K562 (cell line): ENCODE data around the gene ROM1.

Experiments used
- HMG20A ChIP-seq: fragments of 450-650 bp; formaldehyde crosslinking; conservative IDR thresholded peaks from 2 replicates; pipeline ENCODE4 v1.4.0; 2020; ENCODE audit warnings: mild to moderate bottlenecking, mixed read lengths
- POLR2AphosphoS5 ChIP-seq: IDR thresholded peaks from 2 replicates; pipeline ENCODE4 v1.6.1; 2011; ENCODE audit warnings: mild to moderate bottlenecking, low read depth, low read length, moderate library complexity; ENCODE audit not compliant: control insufficient read depth, insufficient read depth
- TF ChIP-seq, protein P1 (sequence below), 3 experiments: IDR thresholded peaks in 2 of 3; conservative IDR thresholded peaks in 1 of 3; 2 replicates each; pipeline ENCODE4 v1.5.1; 2011 to 2012; ENCODE audit warnings: low read length in 3 of 3, mild to moderate bottlenecking in 3 of 3, control low read depth in 2 of 3, improper control_type of control experiment in 1 of 3, inconsistent platforms in 1 of 3, low read depth in 1 of 3, mixed read lengths in 1 of 3, moderate library complexity in 1 of 3; ENCODE audit not compliant: insufficient read depth in 2 of 3

DNA sequence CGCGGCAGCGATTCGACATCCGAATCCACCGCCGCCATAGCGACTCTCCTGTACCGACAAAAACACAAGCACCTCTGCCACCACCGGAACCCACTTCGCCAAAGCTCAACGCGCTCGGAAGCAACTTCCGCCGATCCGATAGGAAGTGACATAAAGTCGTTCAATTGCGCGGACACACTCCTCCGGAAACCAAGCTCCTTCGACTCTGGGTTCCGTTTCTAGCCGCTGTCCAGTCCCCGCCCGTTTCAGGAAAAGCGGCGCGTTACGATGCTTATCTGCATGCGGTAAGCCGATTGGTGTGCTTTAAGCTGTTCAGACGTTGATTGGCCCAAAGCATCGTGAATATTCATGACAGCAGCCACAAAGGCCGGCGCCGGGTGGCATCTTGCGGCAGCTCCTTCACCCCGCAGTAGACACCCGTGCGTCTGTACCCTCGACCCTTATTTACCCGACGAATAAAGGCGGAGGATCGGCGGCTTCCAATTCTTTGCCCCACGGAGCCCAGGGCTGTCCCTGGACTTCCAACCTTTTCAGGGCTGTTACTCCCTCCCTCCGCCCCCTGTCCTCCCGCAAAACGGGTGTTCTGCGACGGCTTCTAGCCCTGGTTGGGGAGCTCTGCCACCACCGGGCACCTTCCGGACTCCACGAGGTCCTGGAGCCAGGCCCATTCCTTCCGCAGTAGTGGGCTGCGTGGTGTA lies 21.5 kb upstream of the ROM1 start, which contains the start of gene TUT1:
- no peak for TF ChIP-seq HMG20A (CRISPR knock-in tag)
- TF ChIP-seq, protein P1, sequence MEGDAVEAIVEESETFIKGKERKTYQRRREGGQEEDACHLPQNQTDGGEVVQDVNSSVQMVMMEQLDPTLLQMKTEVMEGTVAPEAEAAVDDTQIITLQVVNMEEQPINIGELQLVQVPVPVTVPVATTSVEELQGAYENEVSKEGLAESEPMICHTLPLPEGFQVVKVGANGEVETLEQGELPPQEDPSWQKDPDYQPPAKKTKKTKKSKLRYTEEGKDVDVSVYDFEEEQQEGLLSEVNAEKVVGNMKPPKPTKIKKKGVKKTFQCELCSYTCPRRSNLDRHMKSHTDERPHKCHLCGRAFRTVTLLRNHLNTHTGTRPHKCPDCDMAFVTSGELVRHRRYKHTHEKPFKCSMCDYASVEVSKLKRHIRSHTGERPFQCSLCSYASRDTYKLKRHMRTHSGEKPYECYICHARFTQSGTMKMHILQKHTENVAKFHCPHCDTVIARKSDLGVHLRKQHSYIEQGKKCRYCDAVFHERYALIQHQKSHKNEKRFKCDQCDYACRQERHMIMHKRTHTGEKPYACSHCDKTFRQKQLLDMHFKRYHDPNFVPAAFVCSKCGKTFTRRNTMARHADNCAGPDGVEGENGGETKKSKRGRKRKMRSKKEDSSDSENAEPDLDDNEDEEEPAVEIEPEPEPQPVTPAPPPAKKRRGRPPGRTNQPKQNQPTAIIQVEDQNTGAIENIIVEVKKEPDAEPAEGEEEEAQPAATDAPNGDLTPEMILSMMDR (IDR thresholded peaks at IDR 0.05 in 2 of 3, conservative IDR thresholded peaks at IDR 0.05 in 1 of 3; ENCODE audit: insufficient read depth in 2 of 3, low read depth in 1 of 3, low read length in 3 of 3) = peak; percentile 1 to 6 (median 1); a peak in 1 of 6 replicates
- TF ChIP-seq POLR2AphosphoS5 = peak; percentile 90
